Superior temporal gyrus (tissue), 1 donor: ENCODE data around the gene EYA4.
"Not testable (repeated sequence)": the region's sequence is repeated elsewhere in the genome, so short reads cannot be mapped to it uniquely, and the experiment has no call there.

ENCODE experiments used
- DNase-seq: peaks from one replicate; pipeline ENCODE4 v3.0.0-alpha.2; 2016; ENCODE audit errors: extremely low spot score

EYA4 gene

GRCh38 chr6:133528566-133528965, 287.4 kb downstream of the EYA4 start:
- no peak for DNase-seq

GRCh38 chr6:133532908-133533307, 291.8 kb downstream of the EYA4 start:
- no peak for DNase-seq

- DNase-seq = no peak
Measured at GRCh38 chr6:133539502-133540259, 298.5 kb downstream of the EYA4 start.

GRCh38 chr6:133540361-133540760, 299.2 kb downstream of the EYA4 start:
- DNase-seq = no peak

GRCh38 chr6:133541040-133541439, 299.9 kb downstream of the EYA4 start:
- DNase-seq = no peak

GRCh38 chr6:133542056-133542821, 301.1 kb downstream of the EYA4 start:
- no peak for DNase-seq

- no peak for DNase-seq
Measured at GRCh38 chr6:133544419-133544818, 303.3 kb downstream of the EYA4 start.

GRCh38 chr6:133546098-133546497, 304.9 kb downstream of the EYA4 start:
- no peak for DNase-seq

- no peak for DNase-seq
Measured at GRCh38 chr6:133547136-133547535, 306.0 kb downstream of the EYA4 start.

- no peak for DNase-seq
Measured at GRCh38 chr6:133548423-133549159, 307.4 kb downstream of the EYA4 start.

GRCh38 chr6:133549371-133549801, 308.2 kb downstream of the EYA4 start:
- DNase-seq = no peak

GRCh38 chr6:133550026-133550425, 308.9 kb downstream of the EYA4 start:
- DNase-seq = no peak

- no peak for DNase-seq
Measured at GRCh38 chr6:133551436-133551835, 310.3 kb downstream of the EYA4 start.

GRCh38 chr6:133551847-133552341, 310.7 kb downstream of the EYA4 start:
- DNase-seq = no peak

- peak; percentile 77 for DNase-seq
Measured at GRCh38 chr6:133553652-133554051, 312.5 kb downstream of the EYA4 start.

GRCh38 chr6:133554121-133554520, 313.0 kb downstream of the EYA4 start:
- not testable (repeated sequence) for DNase-seq

GRCh38 chr6:133555685-133556084, 314.5 kb downstream of the EYA4 start:
- no peak for DNase-seq

GRCh38 chr6:133559926-133560325, 318.8 kb downstream of the EYA4 start:
- DNase-seq = no peak

GRCh38 chr6:133567636-133568035, 326.5 kb downstream of the EYA4 start:
- DNase-seq = no peak

- DNase-seq = peak; percentile 81
Measured at GRCh38 chr6:133568970-133569889, 328.1 kb downstream of the EYA4 start.

GRCh38 chr6:133571681-133572080, 330.5 kb downstream of the EYA4 start:
- DNase-seq = no peak
